Endodermal cell (in vitro differentiated cells): ENCODE measurements around the gene PSPC1. TPM values are rescaled to one million over a fixed set of nuclear protein-coding genes. Genes with fewer than 3 reads are reported as not detected.

Experiments used
- DNase-seq: peaks from one replicate; pipeline ENCODE4 v3.0.0-alpha.2; 2017
- H3K27ac ChIP-seq: 2 replicates; pipeline ENCODE4 v1.5.1; 2013; ENCODE audit warnings: mild to moderate bottlenecking, low read depth, low read length, moderate library complexity
- H3K27me3 ChIP-seq: 2 replicates; pipeline ENCODE4 v1.6.1; 2013; ENCODE audit warnings: mild to moderate bottlenecking, low read length, moderate library complexity; ENCODE audit not compliant: insufficient read depth, control insufficient read depth, poor library complexity, severe bottlenecking
- H3K36me3 ChIP-seq: 2 replicates; pipeline ENCODE4 v1.7.0; 2013; ENCODE audit warnings: mild to moderate bottlenecking, low read length, moderate library complexity; ENCODE audit not compliant: control insufficient read depth, insufficient read depth
- H3K4me1 ChIP-seq: one replicate; pipeline ENCODE4 v1.7.0; 2013; ENCODE audit warnings: low read length; ENCODE audit not compliant: control insufficient read depth, insufficient read depth
- H3K4me3 ChIP-seq: 2 replicates; pipeline ENCODE4 v1.5.1; 2013; ENCODE audit warnings: mild to moderate bottlenecking, low read length, moderate library complexity
- H3K9ac ChIP-seq: 2 replicates; pipeline ENCODE4 v1.6.1; 2013; ENCODE audit warnings: mild to moderate bottlenecking, low read length, moderate library complexity; ENCODE audit not compliant: poor library complexity, severe bottlenecking; ENCODE audit errors: extremely low read depth
- H3K9me3 ChIP-seq: 2 replicates; pipeline ENCODE4 v1.6.1; 2013; ENCODE audit warnings: mild to moderate bottlenecking, low read length, moderate library complexity; ENCODE audit not compliant: control insufficient read depth
- H3K27ac Mint-ChIP-seq: 2 replicates; pipeline ENCODE4 v1.8.0; 2020; ENCODE audit warnings: mixed read lengths
- H3K27me3 Mint-ChIP-seq: 2 replicates; pipeline ENCODE4 v1.8.0; 2021; ENCODE audit warnings: mild to moderate bottlenecking, mixed read lengths; ENCODE audit not compliant: insufficient read depth
- H3K36me3 Mint-ChIP-seq: 2 replicates; pipeline ENCODE4 v1.8.0; 2020; ENCODE audit warnings: low read depth, mixed read lengths
- H3K4me1 Mint-ChIP-seq: 2 replicates; pipeline ENCODE4 v1.8.0; 2020; ENCODE audit warnings: mixed read lengths
- H3K4me3 Mint-ChIP-seq: 2 replicates; pipeline ENCODE4 v1.8.0; 2020; ENCODE audit warnings: mild to moderate bottlenecking, moderate library complexity, mixed read lengths
- H3K9me3 Mint-ChIP-seq: 2 replicates; pipeline ENCODE4 v1.8.0; 2020; ENCODE audit warnings: mild to moderate bottlenecking, mixed read lengths
- CTCF ChIP-seq: fragments of 200-600 bp; sonication (generic); conservative IDR thresholded peaks from 2 replicates; pipeline ENCODE4 v1.5.0; 2021; ENCODE audit warnings: antibody characterized with exemption, mild to moderate bottlenecking
- WGBS, 2 experiments: methylation state at CpG; one replicate each; pipeline versions ENCODE4 v1.1.5 to v1.1.7; 2013; ENCODE audit warnings: missing lambda C conversion rate in 2 of 2, mixed read lengths in 1 of 2; ENCODE audit not compliant: insufficient coverage in 1 of 2, insufficient read length in 1 of 2; 5-methylcytosine and 5-hydroxymethylcytosine counted together
- total RNA-seq, 2 donors: library from RNA; stranded (reverse); fragmentation: NEBNext Ultra II Directional in 1 of 2; extraction: Animal tissue kit (Norgen Biotek cat#: 25700) in 1 of 2; gene quantifications; 2 replicates in 1 of 2; 3 replicates in 1 of 2; pipeline ENCODE4 v1.2.1, GENCODE V29; 2021

PSPC1 gene
- total RNA-seq, 2 donors from 2014 or later: 61.1 to 83.9 TPM

- no peak for TF ChIP-seq CTCF
- Histone ChIP-seq H3K9me3 (no peaks in the 10 kb centered on the region), H3K27ac (no peak overlapping the region), H3K4me3 (no peak overlapping the region), H3K27me3 (peaks cover 5% of the 10 kb centered on the region), H3K36me3 (no peaks in the 10 kb centered on the region), H3K4me1 (no peaks in the 10 kb centered on the region), H3K9ac (no peak overlapping the region)
- no peak overlapping the region for H3K27ac Mint-ChIP-seq
- no peak for DNase-seq
- H3K36me3 Mint-ChIP-seq: no peaks in the 10 kb centered on the region
- H3K4me1 Mint-ChIP-seq: no peaks in the 10 kb centered on the region
- 95 to 97% methylated on average over 7 of the region's 7 CpGs for WGBS, 2 experiments
- peaks cover 5% of the 10 kb centered on the region for H3K9me3 Mint-ChIP-seq
- H3K4me3 Mint-ChIP-seq: no peak overlapping the region
- H3K27me3 Mint-ChIP-seq: peaks cover 16% of the 10 kb centered on the region
These were observed 13.2 kb upstream of the PSPC1 start for GRCh38 chr13:19795956-19796355.

- 85 to 100% methylated on average over 1 to 4 of the region's 4 CpGs for WGBS, 2 experiments
- H3K27ac ChIP-seq: peak overlapping the region; percentile 6
- Mint-ChIP-seq H3K36me3 (no peaks in the 10 kb centered on the region), H3K27me3 (peaks cover 21% of the 10 kb centered on the region), H3K4me1 (no peaks in the 10 kb centered on the region), H3K4me3 (no peak overlapping the region), H3K27ac (peak overlapping the region; percentile 66), H3K9me3 (peaks cover 5% of the 10 kb centered on the region)
- no peaks in the 10 kb centered on the region for H3K36me3 ChIP-seq
- peaks cover 9% of the 10 kb centered on the region for H3K27me3 ChIP-seq
- H3K4me3 ChIP-seq: no peak overlapping the region
- H3K9ac ChIP-seq: no peak overlapping the region
- TF ChIP-seq CTCF: no peak
- DNase-seq: peak; percentile 63
- H3K4me1 ChIP-seq: no peaks in the 10 kb centered on the region
- no peaks in the 10 kb centered on the region for H3K9me3 ChIP-seq
These were observed 11.9 kb upstream of the PSPC1 start for GRCh38 chr13:19794631-19795030.

- H3K27me3 Mint-ChIP-seq: peaks cover 21% of the 10 kb centered on the region
- Histone ChIP-seq H3K4me1 (no peaks in the 10 kb centered on the region), H3K9ac (no peak overlapping the region), H3K36me3 (no peaks in the 10 kb centered on the region), H3K27ac (no peak overlapping the region), H3K9me3 (no peaks in the 10 kb centered on the region), H3K27me3 (peaks cover 9% of the 10 kb centered on the region), H3K4me3 (no peak overlapping the region)
- H3K4me3 Mint-ChIP-seq: no peak overlapping the region
- WGBS, 2 experiments: 77 to 80% methylated on average over 3 to 7 of the region's 7 CpGs
- H3K36me3 Mint-ChIP-seq: no peaks in the 10 kb centered on the region
- no peaks in the 10 kb centered on the region for H3K4me1 Mint-ChIP-seq
- H3K9me3 Mint-ChIP-seq: peaks cover 5% of the 10 kb centered on the region
- DNase-seq: peak; percentile 63
- no peak for TF ChIP-seq CTCF
- H3K27ac Mint-ChIP-seq: no peak overlapping the region
These were observed 9.3 kb upstream of the PSPC1 start for GRCh38 chr13:19791953-19792537.
